Measurements from ENCODE around the gene STOML3.

The STOML3 gene

DNA sequence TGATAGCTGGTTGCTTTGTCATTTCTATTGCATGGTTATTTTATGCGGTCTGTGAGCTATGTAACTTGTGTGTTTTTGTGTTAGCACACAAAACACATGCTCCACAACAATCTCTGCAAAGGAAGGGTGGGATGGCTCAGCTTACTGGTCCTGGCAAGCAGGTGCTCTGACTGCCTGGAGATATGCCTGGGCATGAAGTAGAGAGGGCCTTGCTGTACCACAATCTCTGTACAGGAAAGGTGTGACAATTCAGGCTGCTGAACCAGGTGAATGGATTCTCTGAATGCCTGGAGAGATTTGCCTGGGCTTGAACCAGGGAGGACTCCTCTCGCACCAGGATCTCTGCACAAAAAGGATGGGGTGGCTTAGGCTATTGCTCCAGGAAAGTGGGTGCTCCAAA, 69.5 kb downstream of the STOML3 start:
- peaks cover 3% of the 10 kb centered on the region for H3K27me3 Mint-ChIP-seq (ENCODE audit: low read depth)
- no peaks in the 10 kb centered on the region for H3K36me3 Mint-ChIP-seq (ENCODE audit: low read depth)
- H3K27ac Mint-ChIP-seq: no peak overlapping the region
- H3K4me1 Mint-ChIP-seq (ENCODE audit: low read depth): peaks cover 3% of the 10 kb centered on the region
- no peak for DNase-seq (ENCODE audit: low spot score)
- no peak overlapping the region for H3K4me3 Mint-ChIP-seq
- H3K9me3 Mint-ChIP-seq: no peaks in the 10 kb centered on the region
